Stimulated activated memory B cell treated with anti-CD40 and anti-IgM and Interleukin-4, amounts not matched to agents 10 μg/mL and 1 μg/mL and 100 μg/mL, for 72 hours (primary cell): ENCODE data around the gene SLC1A4.

Experiments used
- ATAC-seq: fragments of 150-1000 bp; cut with Tn5 transposase; 2 replicates; pipeline ENCODE4 v1.10.0; 2021
- H3K27ac Mint-ChIP-seq: one replicate; pipeline ENCODE4 v1.8.0; 2022; ENCODE audit warnings: mild to moderate bottlenecking, mixed read lengths
- H3K27me3 Mint-ChIP-seq: one replicate; pipeline ENCODE4 v1.8.0; 2022; ENCODE audit warnings: mixed read lengths
- H3K36me3 Mint-ChIP-seq: one replicate; pipeline ENCODE4 v1.8.0; 2022; ENCODE audit warnings: mixed read lengths
- H3K4me1 Mint-ChIP-seq: one replicate; pipeline ENCODE4 v1.8.0; 2022; ENCODE audit warnings: mixed read lengths
- H3K4me3 Mint-ChIP-seq: one replicate; pipeline ENCODE4 v1.8.0; 2022; ENCODE audit warnings: mild to moderate bottlenecking, moderate library complexity, mixed read lengths
- H3K9me3 Mint-ChIP-seq: one replicate; pipeline ENCODE4 v1.8.0; 2022; ENCODE audit warnings: mixed read lengths

SLC1A4 gene

GRCh38 chr2:64979744-64980143, 9.5 kb upstream of the SLC1A4 start:
- Mint-ChIP-seq H3K27ac (peak overlapping the region; percentile 7), H3K9me3 (no peaks in the 10 kb centered on the region), H3K36me3 (peaks cover 5% of the 10 kb centered on the region), H3K4me1 (peaks cover 38% of the 10 kb centered on the region), H3K27me3 (no peaks in the 10 kb centered on the region), H3K4me3 (no peak overlapping the region)
- no peak for ATAC-seq

DNA sequence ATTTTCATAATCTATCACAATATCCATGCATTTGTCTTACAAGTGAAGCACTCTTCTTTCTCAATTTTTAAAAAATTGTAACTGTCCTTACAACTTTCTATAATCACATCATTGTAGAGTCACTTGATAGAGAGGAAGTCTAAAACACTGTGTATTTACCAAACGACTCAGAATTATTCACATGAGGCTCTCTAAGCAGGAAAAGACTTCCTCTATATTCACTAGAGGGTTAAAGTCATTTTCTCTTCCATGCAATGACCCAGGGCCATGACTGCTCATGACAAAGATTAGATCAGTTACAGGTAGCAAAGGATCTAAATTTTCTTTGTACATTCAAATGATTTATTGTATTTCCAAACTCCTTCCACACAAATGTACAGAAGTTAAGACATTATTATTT, 9.0 kb upstream of the SLC1A4 start:
- Mint-ChIP-seq H3K4me1 (peaks cover 38% of the 10 kb centered on the region), H3K4me3 (no peak overlapping the region), H3K27me3 (no peaks in the 10 kb centered on the region), H3K27ac (peak overlapping the region; percentile 7), H3K9me3 (no peaks in the 10 kb centered on the region), H3K36me3 (peaks cover 5% of the 10 kb centered on the region)
- no peak for ATAC-seq

- peak overlapping the region; percentile 84 for H3K27ac Mint-ChIP-seq
Measured at GRCh38 chr2:64982311-64982857, 6.8 kb upstream of the SLC1A4 start.

DNA sequence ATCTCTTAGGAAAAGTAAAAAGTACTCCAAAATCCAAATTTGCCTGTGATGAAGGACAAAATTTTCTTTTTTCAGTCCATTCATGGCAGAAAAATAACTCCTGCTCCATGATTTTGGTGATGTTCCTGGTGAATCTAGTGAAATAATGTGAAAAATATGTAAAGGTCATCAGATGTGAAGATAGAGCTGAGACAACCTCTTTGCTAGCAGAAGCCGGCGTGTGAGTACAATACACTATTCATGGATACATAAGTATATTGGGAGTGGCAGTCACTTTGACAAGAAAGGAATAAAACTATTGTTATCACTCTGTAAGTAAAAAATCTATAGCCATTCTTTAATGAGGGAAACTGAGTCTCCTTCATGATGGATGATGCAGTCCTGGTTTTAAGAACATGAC, 6.3 kb upstream of the SLC1A4 start:
- H3K27me3 Mint-ChIP-seq: no peaks in the 10 kb centered on the region
- no peak overlapping the region for H3K4me3 Mint-ChIP-seq
- H3K4me1 Mint-ChIP-seq: peaks cover 62% of the 10 kb centered on the region
- H3K9me3 Mint-ChIP-seq: no peaks in the 10 kb centered on the region
- ATAC-seq: no peak
- peaks cover 5% of the 10 kb centered on the region for H3K36me3 Mint-ChIP-seq
- H3K27ac Mint-ChIP-seq: peak overlapping the region; percentile 84

More at GRCh38 chr2:64982311-64982857, 6.8 kb upstream of the SLC1A4 start:
- peak; percentile 73 for ATAC-seq
- Mint-ChIP-seq H3K4me3 (peak overlapping the region; percentile 28), H3K4me1 (peaks cover 57% of the 10 kb centered on the region), H3K27me3 (no peaks in the 10 kb centered on the region), H3K36me3 (peaks cover 5% of the 10 kb centered on the region), H3K9me3 (no peaks in the 10 kb centered on the region)

DNA sequence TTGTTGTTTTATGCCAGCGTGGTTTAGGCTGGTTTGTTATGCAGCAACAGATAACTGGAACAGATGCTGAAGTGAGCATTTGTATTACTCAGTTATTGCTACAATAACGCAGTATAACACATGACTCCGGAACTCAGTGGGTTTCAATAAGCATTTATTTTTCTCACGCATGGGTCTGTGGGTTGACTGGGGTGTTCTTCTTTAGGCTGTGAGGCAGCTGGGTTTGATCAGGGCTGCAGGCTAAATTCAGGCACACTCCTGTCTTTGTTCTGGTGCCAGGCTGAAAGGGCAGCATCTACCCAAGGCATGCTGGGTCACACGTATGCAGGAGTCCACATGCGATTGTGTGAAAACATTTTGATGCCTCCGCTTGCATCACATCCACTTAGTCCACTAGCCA, 3.8 kb upstream of the SLC1A4 start:
- H3K4me1 Mint-ChIP-seq: peaks cover 65% of the 10 kb centered on the region
- no peak overlapping the region for H3K27ac Mint-ChIP-seq
- no peak overlapping the region for H3K4me3 Mint-ChIP-seq
- no peaks in the 10 kb centered on the region for H3K27me3 Mint-ChIP-seq
- no peak for ATAC-seq
- H3K36me3 Mint-ChIP-seq: peaks cover 5% of the 10 kb centered on the region
- H3K9me3 Mint-ChIP-seq: no peaks in the 10 kb centered on the region

- H3K4me3 Mint-ChIP-seq: peak overlapping the region; percentile 94
- H3K27me3 Mint-ChIP-seq: no peaks in the 10 kb centered on the region
- peak overlapping the region; percentile 81 for H3K27ac Mint-ChIP-seq
- ATAC-seq: no peak
- no peaks in the 10 kb centered on the region for H3K9me3 Mint-ChIP-seq
- peaks cover 67% of the 10 kb centered on the region for H3K4me1 Mint-ChIP-seq
- peaks cover 4% of the 10 kb centered on the region for H3K36me3 Mint-ChIP-seq
Measured at GRCh38 chr2:64987001-64987955, 1.9 kb upstream of the SLC1A4 start.

DNA sequence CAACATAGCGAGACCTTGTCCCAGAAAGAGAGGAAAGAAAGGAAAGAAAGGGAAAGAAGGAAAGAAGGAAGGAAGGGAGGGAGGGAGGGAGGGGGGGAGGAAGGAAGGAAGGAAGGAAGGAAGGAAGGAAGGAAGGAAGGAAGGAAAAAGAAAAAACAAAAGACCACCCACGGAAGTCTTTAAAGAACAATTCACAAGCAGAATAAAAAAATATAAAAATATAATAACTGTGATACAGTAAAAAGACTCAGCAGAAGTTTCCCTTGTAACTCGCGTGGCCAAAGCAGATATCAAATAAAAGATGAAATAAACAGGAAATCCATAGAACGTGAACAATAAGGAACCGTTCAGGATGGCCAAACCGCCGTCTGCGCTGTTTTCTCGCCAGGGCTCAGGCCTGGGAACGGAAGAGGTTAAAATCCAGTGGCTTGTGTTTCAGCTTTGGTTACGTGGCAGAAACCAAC, 1.2 kb upstream of the SLC1A4 start:
- Mint-ChIP-seq H3K27me3 (no peaks in the 10 kb centered on the region), H3K9me3 (no peaks in the 10 kb centered on the region), H3K27ac (peak overlapping the region; percentile 81), H3K36me3 (peaks cover 11% of the 10 kb centered on the region), H3K4me3 (peak overlapping the region; percentile 94), H3K4me1 (peaks cover 68% of the 10 kb centered on the region)
- no peak for ATAC-seq

DNA sequence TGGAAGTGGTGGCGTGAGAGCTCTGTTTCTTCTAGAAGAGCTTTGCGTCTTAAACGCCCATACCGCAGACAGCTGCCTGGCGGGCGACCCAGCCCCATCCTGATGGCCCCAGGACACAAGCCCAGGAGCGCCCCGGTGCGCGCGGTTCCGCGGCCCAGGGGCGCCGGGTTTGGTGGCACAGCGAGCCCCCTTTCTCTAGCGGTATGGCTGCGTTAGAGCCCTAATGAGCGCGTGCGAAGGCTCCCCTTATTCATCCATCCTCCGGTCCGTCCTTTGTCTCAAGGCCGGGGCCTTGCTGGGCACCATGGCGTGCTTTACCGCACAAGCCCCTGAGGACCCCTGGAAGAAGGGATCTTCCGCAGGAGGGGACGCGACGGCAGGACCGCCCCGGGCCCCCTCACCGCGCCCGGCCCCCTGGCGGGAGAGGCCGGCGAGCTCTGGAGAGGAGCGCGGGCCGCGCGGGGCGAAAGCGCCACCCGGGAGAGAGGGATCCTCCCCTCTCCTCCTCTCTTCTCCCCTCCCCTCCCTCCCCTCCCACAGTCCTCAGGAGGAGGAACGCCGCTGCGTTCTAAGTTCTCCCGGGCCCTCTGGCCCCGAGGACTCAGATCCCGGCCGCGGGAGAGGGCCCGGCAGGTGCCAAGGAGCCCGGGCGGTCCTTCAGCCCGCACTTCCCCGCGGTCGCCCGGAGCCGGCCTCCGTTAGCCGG, 626 bp upstream of the SLC1A4 start:
- no peaks in the 10 kb centered on the region for H3K27me3 Mint-ChIP-seq
- H3K9me3 Mint-ChIP-seq: no peaks in the 10 kb centered on the region
- H3K4me3 Mint-ChIP-seq: peak overlapping the region; percentile 94
- peaks cover 17% of the 10 kb centered on the region for H3K36me3 Mint-ChIP-seq
- peak; percentile 69 for ATAC-seq
- peaks cover 71% of the 10 kb centered on the region for H3K4me1 Mint-ChIP-seq
- peak overlapping the region; percentile 81 for H3K27ac Mint-ChIP-seq

DNA sequence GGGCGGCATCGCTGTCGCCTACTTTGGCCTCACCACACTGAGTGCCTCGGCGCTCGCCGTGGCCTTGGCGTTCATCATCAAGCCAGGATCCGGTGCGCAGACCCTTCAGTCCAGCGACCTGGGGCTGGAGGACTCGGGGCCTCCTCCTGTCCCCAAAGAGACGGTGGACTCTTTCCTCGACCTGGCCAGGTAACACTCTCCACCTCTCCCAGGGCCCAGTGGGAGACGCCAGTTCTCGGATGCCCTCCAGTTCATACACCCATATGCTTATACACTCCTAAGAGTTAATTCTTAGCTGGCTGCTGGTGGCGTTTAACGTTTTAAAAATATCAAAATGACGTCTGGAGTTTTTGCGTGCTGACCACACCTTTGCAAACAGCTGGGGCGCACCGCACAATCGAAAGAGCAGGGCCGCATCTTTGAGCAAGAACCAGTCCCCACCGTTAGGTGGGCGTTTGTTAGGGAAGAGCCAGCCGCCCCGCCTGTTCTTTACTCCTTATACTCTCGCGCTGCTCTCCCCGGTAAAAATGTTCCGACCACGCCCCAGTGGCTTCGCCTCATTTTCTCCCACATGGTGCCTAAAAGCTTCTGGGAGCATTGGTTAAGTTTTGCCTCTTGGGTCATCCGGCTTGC, 899 bp downstream of the SLC1A4 start:
- Mint-ChIP-seq H3K27me3 (no peaks in the 10 kb centered on the region), H3K4me1 (peaks cover 66% of the 10 kb centered on the region), H3K9me3 (no peaks in the 10 kb centered on the region), H3K27ac (peak overlapping the region; percentile 81), H3K4me3 (peak overlapping the region; percentile 89), H3K36me3 (peaks cover 27% of the 10 kb centered on the region)
- no peak for ATAC-seq

DNA sequence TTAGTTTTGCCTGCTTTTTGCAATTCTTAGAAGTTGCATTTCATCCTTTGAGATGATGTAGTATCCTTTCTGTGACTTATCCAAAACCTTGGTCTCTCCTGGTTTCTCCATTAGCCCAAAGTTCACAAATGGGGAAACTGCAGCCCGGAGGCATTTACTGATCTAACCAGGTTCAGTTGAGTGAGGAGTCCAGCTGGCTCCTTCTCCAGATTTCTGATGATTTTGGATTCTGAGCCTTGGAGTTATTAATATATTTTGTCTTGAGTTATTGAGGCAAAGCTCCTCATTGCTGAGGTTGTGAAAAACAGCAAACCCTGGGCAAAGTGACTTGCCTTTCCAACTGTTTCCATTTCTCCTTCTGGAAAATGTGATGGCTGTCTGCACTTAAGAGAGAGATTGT, 1.7 kb downstream of the SLC1A4 start:
- Mint-ChIP-seq H3K4me1 (peaks cover 62% of the 10 kb centered on the region), H3K27me3 (no peaks in the 10 kb centered on the region), H3K9me3 (no peaks in the 10 kb centered on the region), H3K27ac (peak overlapping the region; percentile 81), H3K36me3 (peaks cover 27% of the 10 kb centered on the region), H3K4me3 (peak overlapping the region; percentile 89)
- ATAC-seq: no peak

DNA sequence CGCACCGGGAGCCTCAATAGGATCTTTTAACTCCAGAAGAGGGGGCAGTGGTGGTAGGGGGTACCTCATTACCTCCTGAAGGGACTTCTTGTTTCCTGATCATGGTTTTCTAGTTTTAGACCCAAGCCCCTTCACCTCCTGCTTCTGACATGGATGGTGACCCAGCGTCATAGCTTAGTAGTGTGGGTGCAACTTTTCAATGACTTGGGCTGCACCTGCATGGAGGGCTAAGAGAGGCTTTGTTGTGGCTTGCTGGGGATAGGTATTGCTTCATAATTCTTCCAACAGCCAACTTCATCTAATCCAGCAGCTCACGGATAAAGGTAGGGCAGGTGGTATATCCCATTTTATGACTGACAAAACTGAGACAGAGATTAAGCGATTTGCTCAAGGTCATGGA, 3.0 kb downstream of the SLC1A4 start:
- Mint-ChIP-seq H3K27me3 (no peaks in the 10 kb centered on the region), H3K36me3 (peaks cover 27% of the 10 kb centered on the region), H3K27ac (peak overlapping the region; percentile 35), H3K4me3 (peak overlapping the region; percentile 41), H3K9me3 (no peaks in the 10 kb centered on the region), H3K4me1 (peaks cover 49% of the 10 kb centered on the region)
- ATAC-seq: no peak

GRCh38 chr2:64992990-64993389, 3.8 kb downstream of the SLC1A4 start:
- Mint-ChIP-seq H3K9me3 (no peaks in the 10 kb centered on the region), H3K27ac (peak overlapping the region; percentile 35), H3K4me3 (peak overlapping the region; percentile 10), H3K36me3 (peaks cover 27% of the 10 kb centered on the region), H3K27me3 (no peaks in the 10 kb centered on the region), H3K4me1 (peaks cover 42% of the 10 kb centered on the region)
- ATAC-seq: no peak

DNA sequence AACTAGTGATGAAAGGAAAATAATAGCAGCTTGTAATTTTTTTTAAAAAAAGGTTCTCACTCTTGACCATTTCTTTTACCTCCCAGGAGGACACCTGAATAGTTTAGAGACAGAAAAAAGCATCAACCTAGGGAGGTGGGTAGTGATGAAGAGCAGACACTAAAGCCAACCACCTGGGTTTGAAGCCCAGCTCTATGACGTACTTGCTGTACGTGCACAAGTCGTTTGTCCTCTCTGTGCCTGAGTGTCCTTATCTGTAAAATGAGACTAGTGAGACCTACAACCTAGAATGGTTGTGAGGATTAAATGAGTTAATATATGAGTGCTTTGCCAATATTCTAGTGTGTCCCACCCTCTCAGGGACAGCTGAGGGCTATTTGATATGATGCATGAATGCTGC, 5.8 kb downstream of the SLC1A4 start:
- H3K36me3 Mint-ChIP-seq: peaks cover 34% of the 10 kb centered on the region
- H3K27ac Mint-ChIP-seq: no peak overlapping the region
- ATAC-seq: no peak
- peaks cover 43% of the 10 kb centered on the region for H3K4me1 Mint-ChIP-seq
- no peak overlapping the region for H3K4me3 Mint-ChIP-seq
- H3K9me3 Mint-ChIP-seq: no peaks in the 10 kb centered on the region
- H3K27me3 Mint-ChIP-seq: no peaks in the 10 kb centered on the region

DNA sequence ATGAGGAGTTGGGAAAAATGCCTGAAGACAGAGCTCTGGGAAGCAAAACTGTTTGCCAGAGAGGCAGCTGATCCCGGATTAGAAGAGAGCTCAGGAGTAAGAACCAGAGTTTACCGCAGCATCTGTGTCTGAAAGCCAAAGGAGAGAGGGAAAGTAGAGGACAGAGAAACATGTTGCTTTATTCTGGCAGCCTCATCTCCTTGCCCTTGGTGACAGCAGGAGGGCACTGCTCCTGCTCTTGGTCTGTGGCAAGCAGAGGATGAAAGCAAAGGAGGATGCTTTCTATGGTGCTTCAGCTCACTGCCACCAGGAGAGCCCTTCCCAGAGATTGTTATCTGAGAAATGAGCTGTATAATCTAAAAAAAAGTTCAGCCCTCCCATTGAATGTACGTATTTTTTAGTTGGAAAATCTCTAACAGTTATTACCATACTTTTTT, 7.7 kb downstream of the SLC1A4 start:
- Mint-ChIP-seq H3K9me3 (no peaks in the 10 kb centered on the region), H3K27ac (no peak overlapping the region), H3K27me3 (no peaks in the 10 kb centered on the region), H3K4me3 (no peak overlapping the region), H3K4me1 (peaks cover 29% of the 10 kb centered on the region), H3K36me3 (peaks cover 43% of the 10 kb centered on the region)
- no peak for ATAC-seq

DNA sequence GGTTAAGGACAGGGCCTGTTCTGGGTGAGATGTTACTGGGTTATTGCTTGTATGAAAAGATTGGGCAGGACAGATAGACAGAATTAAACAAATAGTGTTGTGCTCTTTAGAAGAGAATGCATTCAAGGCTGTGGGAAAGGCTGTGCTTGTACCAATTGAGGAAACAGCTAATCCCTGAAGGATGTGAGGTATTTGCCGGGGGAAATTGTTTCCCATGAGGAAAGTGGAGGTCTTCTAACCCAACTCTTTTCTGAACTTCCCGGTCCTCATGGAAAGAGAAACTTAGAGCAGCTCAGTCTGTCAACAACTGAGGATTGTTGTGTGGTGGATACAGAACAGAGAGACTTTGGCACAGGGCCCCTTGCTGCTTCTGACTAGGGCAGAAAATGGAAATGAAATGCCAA, 9.5 kb downstream of the SLC1A4 start:
- Mint-ChIP-seq H3K4me3 (no peak overlapping the region), H3K27me3 (no peaks in the 10 kb centered on the region), H3K9me3 (no peaks in the 10 kb centered on the region), H3K4me1 (peaks cover 11% of the 10 kb centered on the region), H3K27ac (no peak overlapping the region), H3K36me3 (peaks cover 32% of the 10 kb centered on the region)
- ATAC-seq: no peak
